GM18951 (cell line): ENCODE data around the gene ATM.
"Not testable (repeated sequence)": the region's sequence is repeated elsewhere in the genome, so short reads cannot be mapped to it uniquely, and the experiment has no call there.

Experiments
- POLR2A ChIP-seq: IDR thresholded peaks from 4 replicates; pipeline ENCODE4 v1.6.1; 2011; ENCODE audit warnings: mild to moderate bottlenecking; ENCODE audit not compliant: insufficient read length, insufficient read depth; ENCODE audit errors: extremely low read depth
- in situ Hi-C: fragments of 300-500 bp; cut with MboI; formaldehyde crosslinking; loops from one replicate; pipeline ENCODE4 v1.12.0; 2022; ENCODE audit warnings: low sequenced_read_pairs, mixed read lengths, inconsistent platforms; ENCODE audit not compliant: unreplicated experiment

The ATM gene

DNA sequence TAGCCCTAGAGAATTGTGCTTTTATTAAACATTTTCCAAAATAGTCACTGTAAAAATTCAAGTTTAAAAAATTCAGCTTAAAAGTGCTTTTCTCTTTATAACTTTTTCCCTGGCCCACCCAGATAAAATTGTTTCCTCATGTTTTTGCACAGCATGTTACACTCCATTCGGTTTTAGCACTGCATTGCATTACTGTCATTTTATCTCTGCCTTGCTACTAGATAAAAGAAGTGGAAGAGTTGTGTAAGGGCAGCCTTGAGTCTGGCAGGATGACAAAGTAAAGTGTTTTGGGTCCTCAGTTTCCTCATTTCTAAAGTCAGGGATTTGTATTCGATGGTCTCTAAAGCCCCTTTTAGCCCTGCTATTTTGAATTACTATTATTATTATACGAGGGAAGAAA, 99.8 kb downstream of the ATM start:
- in situ Hi-C loops: no loop called here
- no peak for TF ChIP-seq POLR2A

DNA sequence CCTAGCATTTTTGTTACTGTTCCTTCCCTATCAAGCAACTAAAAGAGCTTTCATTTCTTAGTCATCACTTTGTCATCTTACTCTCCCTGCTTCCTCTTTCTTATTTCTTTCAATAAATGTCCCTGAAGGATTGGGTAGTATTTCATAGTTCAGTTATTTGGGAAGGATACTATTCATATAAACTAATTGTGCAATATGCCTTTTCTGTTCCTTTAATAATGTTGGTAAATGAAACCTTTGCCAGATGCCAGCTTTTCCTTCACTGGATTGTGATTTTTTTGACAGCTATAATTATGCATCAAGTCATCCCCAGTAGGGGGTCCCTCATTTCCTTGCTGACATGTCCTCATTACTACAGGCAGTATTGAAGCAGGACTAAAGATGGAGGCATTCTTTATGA, 101.7 kb downstream of the ATM start:
- in situ Hi-C loops: no loop called here
- no peak for TF ChIP-seq POLR2A

DNA sequence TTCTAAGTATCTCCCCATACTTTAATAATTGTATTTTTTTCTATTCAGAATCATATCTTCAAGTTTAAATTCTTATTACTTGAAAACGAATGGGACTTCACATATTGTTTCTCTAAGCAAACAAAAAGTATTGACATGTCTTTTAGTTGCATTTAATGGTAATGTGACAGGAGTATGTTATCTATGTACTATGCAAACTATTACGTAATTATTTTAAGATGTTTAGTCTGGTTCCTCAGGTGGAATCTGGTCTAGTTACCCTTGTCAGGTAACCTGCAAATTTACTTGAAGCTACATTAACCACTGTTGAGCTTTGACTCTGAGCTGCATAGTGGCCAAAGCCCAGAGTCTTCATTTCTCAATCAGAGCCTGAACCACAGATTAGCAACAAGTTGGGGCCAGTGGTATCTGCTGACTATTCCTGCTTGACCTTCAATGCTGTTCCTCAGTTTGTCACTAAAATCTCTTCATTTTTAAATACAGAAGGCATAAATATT, 110.6 kb downstream of the ATM start:
- no peak for TF ChIP-seq POLR2A
- in situ Hi-C loops: no loop called here

DNA sequence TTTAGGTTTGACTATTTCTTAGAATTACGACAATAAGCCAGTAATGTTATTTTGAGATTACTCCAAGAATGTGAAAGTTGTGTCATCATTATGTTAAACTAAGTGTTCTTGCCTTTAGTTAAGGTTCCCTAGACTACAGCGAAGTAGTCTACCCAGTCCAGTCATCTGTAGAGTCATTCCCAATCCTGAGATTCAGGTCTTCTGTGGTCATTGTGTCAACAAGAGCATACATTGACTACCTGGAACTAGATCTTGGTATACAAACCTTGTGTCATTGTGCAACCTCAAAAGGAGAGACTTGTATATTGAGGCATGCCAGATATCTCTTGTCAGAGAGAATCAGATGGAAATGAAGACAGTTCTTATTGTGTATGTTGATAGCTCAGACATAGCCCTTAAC, 115.9 kb downstream of the ATM start:
- no peak for TF ChIP-seq POLR2A
- in situ Hi-C loops: no loop called here

DNA sequence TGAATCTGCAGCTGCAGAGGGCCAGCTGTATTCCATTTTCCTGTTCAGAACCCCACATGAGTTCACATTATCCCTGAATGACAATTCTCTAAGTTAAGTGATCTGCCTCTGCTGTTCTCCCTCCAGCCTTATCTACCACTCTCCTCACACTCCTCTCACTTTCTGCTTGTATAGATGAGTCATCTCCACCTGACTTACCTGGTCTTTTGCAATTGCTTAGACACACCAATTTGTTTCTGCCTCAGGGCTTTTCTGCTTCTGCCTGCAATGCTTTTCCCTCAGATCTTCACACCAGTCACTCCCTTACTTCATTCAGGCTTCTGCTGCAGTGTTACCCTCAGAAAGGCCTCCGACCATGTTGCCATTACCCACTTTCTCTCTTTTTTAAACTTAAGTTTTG, 118.1 kb downstream of the ATM start:
- TF ChIP-seq POLR2A: no peak
- in situ Hi-C loops: no loop called here

DNA sequence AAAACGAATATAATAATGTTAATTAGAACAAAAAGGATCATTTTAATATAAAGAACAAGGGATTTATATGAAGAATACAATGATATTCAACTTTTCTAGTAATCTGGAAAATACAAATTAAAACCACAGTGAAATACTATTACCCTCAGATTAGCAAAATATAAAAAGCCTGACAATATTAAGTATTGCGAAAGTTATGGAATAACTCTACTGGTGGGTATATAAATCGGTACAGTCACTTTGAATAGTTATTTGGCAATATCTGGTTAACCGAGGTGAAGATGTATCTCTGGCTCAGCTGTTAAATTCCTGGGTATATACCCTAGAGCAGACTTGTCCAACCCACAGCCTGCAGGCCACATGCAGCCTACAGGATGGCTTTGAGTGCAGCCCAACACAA, 118.8 kb downstream of the ATM start:
- in situ Hi-C loops: no loop called here
- no peak for TF ChIP-seq POLR2A

DNA sequence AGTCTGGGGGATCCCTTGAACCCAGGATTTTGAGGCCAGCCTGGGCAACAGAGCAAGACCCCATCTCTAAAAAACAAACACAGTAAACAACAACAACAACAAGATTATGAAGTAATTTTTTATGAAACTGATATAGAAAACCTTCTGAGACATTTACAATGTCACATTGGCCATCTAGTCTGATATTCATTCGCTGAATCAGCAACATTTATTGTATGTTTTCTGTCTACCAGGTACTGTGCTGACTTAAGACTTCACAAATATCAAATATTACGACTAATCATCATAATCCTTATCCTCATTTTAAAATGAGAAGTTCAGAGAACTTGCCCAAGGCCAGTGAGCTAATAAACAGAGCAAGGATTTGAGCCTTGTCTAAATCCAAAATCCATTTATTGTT, 120.8 kb downstream of the ATM start:
- in situ Hi-C loops: no loop called here

DNA sequence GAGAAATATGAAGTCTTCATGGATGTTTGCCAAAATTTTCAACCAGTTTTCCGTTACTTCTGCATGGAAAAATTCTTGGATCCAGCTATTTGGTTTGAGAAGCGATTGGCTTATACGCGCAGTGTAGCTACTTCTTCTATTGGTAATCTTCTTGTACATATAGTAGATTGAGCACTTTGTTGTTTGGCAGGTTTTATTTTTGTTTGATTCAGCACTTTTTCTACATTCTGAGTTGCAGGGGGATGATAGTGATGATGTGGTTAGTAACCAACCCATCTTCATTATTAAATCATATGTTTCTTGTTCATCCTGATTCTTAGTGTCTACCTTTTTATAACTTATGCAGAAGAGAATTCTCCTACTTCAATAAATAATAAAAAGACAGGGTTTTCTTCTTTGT, 122.9 kb downstream of the ATM start:
- TF ChIP-seq POLR2A: no peak
- in situ Hi-C loops: no loop called here

More for the DNA sequence above, 120.8 kb downstream of the ATM start:
- no peak for TF ChIP-seq POLR2A

DNA sequence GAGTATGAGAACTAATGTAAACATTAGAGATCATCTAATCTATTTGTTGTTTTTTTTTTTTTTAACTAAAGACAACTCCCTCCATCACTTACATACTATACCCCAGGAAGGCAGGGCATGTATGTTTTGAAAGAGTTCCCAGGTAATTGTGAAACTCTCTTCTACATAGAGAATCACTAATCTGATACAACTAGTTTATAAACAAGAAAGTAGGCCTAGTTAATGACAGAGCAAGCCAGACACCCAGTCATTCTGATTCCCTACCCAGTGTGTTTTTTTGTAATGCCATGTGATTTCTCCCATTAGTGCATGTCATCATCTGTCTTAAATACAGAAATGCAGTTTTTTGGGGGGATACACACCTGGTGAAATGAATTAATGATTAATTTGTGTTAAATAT, 123.6 kb downstream of the ATM start:
- TF ChIP-seq POLR2A: no peak
- in situ Hi-C loops: no loop called here

DNA sequence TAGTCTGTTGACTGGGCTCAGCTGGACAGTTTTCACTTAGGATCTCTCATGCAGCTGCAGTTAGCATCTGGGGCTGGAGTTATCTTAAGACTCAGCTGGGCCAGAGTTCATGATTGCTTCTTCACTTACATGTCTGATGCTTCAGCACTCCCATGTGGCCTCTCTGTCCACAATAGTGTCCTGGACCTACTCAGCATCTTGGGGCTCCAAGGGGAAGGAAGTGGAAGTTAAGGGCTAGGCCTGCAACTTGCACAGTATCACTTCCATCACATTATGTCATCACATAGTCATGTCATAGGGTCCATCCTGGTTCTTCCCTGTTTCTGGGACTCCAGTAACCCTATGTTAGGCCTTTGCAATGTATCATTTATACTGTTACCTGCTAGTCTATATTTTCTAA, 128.6 kb downstream of the ATM start:
- in situ Hi-C loops: no loop called here
- no peak for TF ChIP-seq POLR2A

DNA sequence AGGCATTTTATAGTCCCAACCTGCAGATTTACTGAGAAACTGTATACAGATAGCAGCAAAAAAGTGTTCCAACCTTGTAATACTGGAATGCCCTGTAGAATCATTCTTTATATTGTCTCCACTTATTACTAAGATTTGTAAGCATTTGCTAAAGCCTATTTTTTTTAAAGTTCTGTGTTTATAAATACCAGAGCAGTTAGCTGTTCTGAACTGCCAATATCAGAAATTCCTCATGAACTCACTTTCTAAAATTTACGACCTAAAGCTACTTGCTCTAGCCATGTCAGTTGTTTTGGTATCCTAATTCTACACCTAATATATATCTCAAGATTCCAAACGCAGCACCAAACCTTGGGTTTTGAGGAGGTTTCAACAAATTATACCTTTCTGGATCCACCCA, 141.3 kb downstream of the ATM start:
- TF ChIP-seq POLR2A: no peak
- in situ Hi-C loops: no loop called here

DNA sequence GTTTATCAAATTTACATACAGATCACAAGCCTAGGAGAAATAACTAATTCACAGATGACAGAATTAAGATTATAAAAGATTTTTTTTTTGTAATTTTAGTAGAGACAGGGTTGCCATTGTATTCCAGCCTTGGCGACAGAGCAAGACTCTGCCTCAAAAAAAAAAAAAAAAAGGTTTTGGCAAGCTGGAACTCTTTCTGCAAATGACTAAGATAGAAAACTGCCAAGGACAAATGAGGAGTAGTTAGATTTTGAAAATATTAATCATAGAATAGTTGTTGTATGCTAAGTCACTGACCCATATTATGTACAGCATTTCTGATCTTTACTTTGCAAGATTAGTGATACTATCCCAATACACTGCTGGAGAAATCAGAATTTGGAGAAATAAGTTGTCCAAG, 145.3 kb downstream of the ATM start:
- TF ChIP-seq POLR2A: no peak
- in situ Hi-C loops: no loop called here

DNA sequence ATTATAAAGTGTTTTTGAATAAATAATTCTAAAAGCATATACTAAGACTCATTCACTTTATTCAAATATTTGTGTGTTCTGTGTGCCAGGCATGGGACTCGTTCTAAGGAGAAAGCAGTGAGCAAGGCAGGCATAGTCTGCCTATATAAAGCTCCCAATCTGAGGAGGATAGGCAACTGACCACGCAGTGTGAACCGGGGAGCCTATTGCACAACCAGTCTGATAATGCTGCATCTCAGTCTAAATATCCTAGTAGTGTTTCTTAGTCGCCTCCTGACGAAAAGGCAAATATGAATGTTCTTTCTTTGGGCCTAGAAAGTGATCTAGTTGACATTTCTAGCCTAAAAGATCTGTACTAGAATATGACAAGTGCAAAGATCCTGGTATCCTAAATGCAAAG, 146.2 kb downstream of the ATM start:
- TF ChIP-seq POLR2A: no peak
- in situ Hi-C loops: no loop called here

DNA sequence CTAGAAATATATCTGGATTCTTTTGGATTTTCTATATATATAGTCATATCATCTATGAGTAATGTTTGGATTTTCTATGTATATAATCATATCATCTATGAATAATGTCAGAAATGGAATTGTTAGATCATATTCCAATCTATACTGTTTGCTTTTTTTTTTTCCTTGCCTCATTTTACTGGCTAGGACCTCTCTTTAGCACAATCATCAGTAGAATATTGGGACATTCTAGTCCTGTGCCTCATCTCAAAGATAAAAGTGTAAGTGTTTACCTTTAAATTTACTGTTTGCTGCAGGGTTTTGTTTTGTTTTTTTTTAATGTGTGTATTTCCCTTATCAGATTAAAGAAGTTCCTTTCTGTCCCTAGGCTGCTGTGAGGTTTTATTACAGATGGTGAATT, 147.4 kb downstream of the ATM start:
- in situ Hi-C loops: no loop called here
- no peak for TF ChIP-seq POLR2A

DNA sequence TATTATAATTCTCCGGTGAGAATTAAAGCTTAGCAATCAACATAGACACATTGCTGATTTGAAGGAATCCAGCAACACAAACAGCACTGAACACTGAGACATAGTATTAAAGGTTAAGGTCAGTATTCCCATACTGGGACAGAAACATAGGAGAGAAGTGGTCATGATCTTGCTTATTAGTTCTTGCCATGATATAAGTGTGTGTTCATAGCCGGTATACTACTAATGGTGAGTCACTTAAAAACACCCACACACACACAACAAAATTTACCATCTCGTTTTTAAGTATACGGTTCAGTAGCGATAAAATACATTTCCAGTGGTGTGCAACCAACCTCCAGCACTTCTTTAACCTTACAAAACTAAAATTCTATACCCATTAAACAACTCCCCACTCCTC, 148.1 kb downstream of the ATM start:
- in situ Hi-C loops: no loop called here
- no peak for TF ChIP-seq POLR2A

DNA sequence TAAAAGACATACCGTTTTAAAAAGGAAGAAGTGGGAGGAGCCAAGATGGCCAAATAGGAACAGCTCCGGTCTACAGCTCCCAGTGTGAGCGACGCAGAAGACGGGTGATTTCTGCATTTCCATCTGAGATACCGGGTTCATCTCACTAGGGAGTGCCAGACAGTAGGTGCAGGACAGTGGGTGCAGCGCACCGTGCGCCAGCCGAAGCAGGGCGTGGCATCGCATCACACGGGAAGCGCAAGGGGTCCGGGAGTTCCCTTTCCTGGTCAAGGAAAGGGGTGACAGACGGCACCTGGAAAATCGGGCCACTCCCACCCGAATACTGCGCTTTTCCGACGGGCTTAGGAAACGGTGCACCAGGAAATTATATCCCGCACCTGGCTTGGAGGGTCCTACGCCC, 150.6 kb downstream of the ATM start:
- in situ Hi-C loops: not testable (repeated sequence)
